ENCODE data around the gene HTR7. TPM values are rescaled to one million over a fixed set of nuclear protein-coding genes. Genes with fewer than 3 reads are reported as not detected.

The HTR7 gene
- total and polyA plus RNA-seq, 2 of the 8 experiments (the other 6 are each of a cell fraction or from before 2014, with no cell fraction given) = 22.9 to 24.6 TPM

DNA sequence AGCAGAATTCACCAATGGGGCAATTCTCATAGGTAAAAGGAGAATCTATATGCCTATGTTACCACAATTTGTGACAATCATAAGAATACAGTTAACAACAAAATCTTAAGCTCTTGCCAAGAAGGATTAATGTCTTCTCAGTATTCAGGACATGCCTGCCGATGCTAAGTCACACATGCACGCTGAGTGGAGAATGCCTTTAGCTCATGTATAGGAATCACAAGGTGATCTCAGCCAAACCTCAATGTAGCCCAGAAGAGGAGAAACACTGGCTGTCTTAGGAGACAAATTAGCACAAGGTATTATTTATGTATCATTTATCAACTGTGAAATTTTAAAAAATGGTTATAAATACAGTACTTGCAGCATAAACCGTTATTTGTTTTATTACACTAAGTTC lies 2.7 kb downstream of the HTR7 start (continued):
- no peak for TF ChIP-seq NRF1 (IDR thresholded peaks at IDR 0.05; ENCODE audit: low read depth, low read length)
- no peak for TF ChIP-seq POLR2AphosphoS5 (IDR thresholded peaks at IDR 0.05; ENCODE audit: low read depth, low read length)
- TF ChIP-seq FOSL1 (IDR thresholded peaks at IDR 0.05; ENCODE audit: insufficient read depth, low read depth, low read length) = no peak
- no peak for TF ChIP-seq ATF2 (IDR thresholded peaks at IDR 0.05; ENCODE audit: low read length)
- TF ChIP-seq TEAD4 (IDR thresholded peaks at IDR 0.05; ENCODE audit: low read depth, low read length) = no peak
